Left ventricle myocardium inferior (tissue), 1 donor: ENCODE results near the gene BTRC. TPM values are rescaled to one million over a fixed set of nuclear protein-coding genes. Genes with fewer than 3 reads are reported as not detected.

Experiments
- DNase-seq: peaks from one replicate; pipeline ENCODE4 v3.0.0-alpha.2; 2020
- H3K27ac ChIP-seq: fragments of 200-600 bp; replicated peaks from 2 replicates; pipeline ENCODE4 v1.8.0; 2021
- H3K27me3 ChIP-seq: fragments of 200-600 bp; 2 replicates; pipeline ENCODE4 v1.8.0; 2021; ENCODE audit warnings: low read depth
- H3K36me3 ChIP-seq: fragments of 200-600 bp; 2 replicates; pipeline ENCODE4 v1.8.0; 2021
- H3K4me1 ChIP-seq: fragments of 200-600 bp; 2 replicates; pipeline ENCODE4 v1.8.0; 2021
- H3K4me3 ChIP-seq: fragments of 200-600 bp; 2 replicates; pipeline ENCODE4 v1.8.0; 2021; ENCODE audit warnings: mild to moderate bottlenecking, moderate library complexity
- H3K9me3 ChIP-seq: fragments of 200-600 bp; replicated peaks from 2 replicates; pipeline ENCODE4 v1.8.0; 2021
- intact Hi-C: fragments of 100-400 bp; cut with micrococcal nuclease; formaldehyde crosslinking; loops from one replicate; pipeline ENCODE4 v1.11.0; 2022
- total RNA-seq: library from RNA; stranded (reverse); fragmentation: NEBNext Ultra II Directional; extraction: Animal tissue kit (Norgen Biotek cat#: 25700); gene quantifications from one replicate; pipeline ENCODE4 v1.2.1, GENCODE V29; 2021
- TF ChIP-seq, protein P1 (sequence below): fragments of 200-600 bp; IDR thresholded peaks from 2 replicates; pipeline ENCODE4 v1.8.0; 2021; ENCODE audit warnings: antibody characterized with exemption, mild to moderate bottlenecking, borderline replicate concordance
- donor health status: DM: no; HTN: yes; CAD: no; lungs with severe emphysema.

The BTRC gene
- total RNA-seq, 1 donor from 2014 or later, result 34.8 TPM

DNA sequence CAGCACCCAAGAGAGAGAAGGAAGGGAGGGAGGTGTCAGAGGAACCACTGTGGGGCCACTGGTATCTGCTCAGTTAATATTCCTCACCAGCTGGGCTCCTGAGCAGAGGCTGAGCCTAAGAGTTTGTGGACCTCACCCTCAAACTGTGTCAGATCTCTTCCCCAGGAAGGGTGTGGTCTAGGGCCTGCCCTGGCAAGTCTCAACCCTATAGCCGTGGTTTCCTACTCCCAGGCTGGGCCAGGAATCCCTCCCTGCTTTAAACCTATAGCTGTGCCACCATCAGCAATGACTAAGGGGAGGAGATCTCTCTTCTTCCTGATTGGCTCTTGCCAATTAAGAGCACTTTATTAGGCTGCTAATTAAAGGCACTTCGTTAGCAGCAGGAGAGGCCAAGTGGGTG is 204.2 kb downstream of the BTRC start:
- DNase-seq, result no peak
- Histone ChIP-seq H3K27ac (no peak overlapping the region), H3K36me3 (peaks cover 20% of the 10 kb centered on the region), H3K4me3 (no peak overlapping the region), H3K27me3 (peaks cover 12% of the 10 kb centered on the region), H3K9me3 (no peaks in the 10 kb centered on the region), H3K4me1 (no peaks in the 10 kb centered on the region)
- TF ChIP-seq, protein P1, sequence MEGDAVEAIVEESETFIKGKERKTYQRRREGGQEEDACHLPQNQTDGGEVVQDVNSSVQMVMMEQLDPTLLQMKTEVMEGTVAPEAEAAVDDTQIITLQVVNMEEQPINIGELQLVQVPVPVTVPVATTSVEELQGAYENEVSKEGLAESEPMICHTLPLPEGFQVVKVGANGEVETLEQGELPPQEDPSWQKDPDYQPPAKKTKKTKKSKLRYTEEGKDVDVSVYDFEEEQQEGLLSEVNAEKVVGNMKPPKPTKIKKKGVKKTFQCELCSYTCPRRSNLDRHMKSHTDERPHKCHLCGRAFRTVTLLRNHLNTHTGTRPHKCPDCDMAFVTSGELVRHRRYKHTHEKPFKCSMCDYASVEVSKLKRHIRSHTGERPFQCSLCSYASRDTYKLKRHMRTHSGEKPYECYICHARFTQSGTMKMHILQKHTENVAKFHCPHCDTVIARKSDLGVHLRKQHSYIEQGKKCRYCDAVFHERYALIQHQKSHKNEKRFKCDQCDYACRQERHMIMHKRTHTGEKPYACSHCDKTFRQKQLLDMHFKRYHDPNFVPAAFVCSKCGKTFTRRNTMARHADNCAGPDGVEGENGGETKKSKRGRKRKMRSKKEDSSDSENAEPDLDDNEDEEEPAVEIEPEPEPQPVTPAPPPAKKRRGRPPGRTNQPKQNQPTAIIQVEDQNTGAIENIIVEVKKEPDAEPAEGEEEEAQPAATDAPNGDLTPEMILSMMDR, result no peak
- intact Hi-C loops, result no loop called here

DNA sequence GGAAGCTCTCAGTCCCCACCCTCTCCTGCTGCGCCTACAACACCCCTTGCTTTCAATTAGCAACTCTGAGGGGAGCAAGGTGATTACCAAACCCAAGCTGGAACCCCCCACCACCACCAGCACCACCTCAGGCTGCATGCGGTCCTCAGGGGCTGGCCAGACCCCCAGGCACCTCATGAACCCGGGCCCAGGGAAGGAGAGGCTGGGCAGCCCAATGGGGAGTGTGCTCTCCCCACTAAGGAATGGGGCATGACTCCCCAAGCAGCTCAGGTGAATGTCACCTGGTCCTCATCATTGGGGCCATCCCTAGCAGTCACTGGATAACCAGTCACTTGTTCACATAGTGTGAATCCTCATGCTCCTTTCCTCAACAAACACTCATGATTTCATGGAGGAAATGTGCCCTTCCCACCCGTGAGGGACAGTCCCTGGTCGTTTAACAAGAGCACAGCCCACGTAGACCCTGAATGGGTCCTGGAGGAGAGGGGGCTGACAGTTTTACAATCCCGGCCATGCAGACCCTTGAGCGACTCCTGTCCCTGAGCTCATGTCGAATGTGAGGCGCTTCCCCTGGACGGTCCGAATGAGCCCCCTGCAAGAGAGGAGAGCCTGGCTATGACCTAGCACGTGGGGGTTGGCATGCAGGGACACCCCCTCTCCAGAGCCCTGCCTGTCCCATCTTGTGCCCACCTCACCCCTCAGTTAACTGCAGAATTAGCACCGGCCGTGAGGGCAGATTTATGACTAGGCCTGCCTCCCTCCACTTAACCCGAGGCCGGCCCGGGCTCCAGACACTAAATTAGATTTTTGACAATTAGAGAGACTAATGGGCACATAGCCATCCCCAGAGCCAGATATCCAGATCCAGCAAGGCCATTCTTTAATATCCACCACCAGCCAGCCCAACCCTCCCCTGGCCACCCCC is 205.0 kb downstream of the BTRC start:
- Histone ChIP-seq H3K4me3 (no peak overlapping the region), H3K27me3 (peaks cover 19% of the 10 kb centered on the region), H3K4me1 (no peaks in the 10 kb centered on the region), H3K36me3 (peaks cover 12% of the 10 kb centered on the region), H3K9me3 (no peaks in the 10 kb centered on the region), H3K27ac (no peak overlapping the region)
- no peak for DNase-seq
- intact Hi-C loops, result no loop called here
- TF ChIP-seq, protein P1, result no peak

DNA sequence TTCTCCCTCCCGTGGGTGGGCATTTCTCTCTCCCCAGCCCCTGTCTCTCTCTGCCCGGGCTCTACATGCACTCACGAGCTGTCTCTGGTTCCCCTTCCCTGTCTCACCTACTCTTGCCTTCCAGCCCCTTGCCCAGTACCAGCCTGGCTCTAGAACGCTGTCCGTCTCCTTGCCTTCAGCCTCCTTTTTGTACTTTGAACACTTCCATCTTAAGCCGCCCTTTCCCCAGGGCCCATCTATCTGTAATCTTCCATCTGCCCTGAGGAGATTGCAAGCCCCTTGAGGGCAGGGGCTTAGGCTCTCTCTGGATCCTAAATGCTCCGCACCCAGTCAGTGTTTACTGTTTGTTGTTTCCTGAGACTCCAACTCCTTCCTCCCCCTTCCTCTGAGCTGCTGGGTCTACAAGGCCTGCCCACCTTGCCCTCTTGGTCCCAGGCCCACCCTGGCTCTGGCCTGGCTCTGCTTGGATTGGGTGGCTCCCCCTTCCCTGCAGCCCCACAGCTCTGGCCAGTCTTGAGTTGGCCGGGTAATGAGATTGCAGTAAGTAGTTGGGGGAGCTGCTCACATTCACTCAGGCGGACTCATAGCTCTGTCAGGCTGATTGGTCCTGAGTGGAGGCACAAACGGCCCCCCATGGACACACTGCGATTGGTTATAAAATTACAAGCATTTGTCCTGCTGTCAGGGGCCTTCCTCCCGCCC is 205.8 kb downstream of the BTRC start:
- Histone ChIP-seq H3K4me1 (no peaks in the 10 kb centered on the region), H3K4me3 (no peak overlapping the region), H3K27ac (no peak overlapping the region), H3K27me3 (peaks cover 28% of the 10 kb centered on the region), H3K36me3 (peaks cover 5% of the 10 kb centered on the region), H3K9me3 (no peaks in the 10 kb centered on the region)
- intact Hi-C loops, result no loop called here
- TF ChIP-seq, protein P1, result no peak
- no peak for DNase-seq

DNA sequence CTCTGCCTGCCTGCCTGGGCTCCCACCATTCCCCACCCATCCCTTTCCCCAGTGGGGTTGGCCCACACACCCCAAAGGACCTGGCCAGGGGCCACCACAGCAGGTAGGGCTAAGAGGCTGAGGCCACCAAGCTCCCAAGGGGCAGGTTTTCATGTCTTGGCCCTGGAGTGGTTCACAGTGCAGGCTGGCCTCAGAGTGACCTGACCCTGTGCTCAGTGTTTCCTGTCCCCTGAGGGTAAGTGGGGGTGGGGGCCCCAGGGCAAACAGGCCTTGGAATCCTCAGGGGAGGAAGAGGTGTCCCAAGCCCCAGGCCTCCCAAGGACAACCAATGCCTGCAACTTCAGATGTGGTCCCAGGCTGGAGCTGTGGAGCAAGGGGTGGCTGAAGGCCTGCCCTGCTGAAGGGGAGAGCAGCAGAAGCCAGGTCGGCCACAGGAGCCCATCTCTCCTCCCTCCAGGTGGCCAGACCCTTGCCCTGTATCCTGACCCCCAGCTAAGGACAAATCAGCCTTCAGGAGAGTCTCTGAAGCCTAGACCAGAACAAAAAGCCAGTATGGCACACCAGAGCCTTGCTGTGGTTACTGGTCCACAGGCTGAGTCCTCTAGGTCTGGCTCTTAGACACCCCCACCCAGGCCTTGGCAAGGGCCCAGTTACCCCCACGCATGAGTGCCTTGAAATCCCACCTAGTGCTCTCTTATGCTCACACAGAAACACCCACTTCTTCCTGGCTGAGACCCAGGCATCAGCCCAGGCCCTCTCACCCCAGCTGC is 206.5 kb downstream of the BTRC start:
- intact Hi-C loops, result no loop called here
- Histone ChIP-seq H3K4me3 (no peak overlapping the region), H3K9me3 (no peaks in the 10 kb centered on the region), H3K27me3 (peaks cover 35% of the 10 kb centered on the region), H3K4me1 (no peaks in the 10 kb centered on the region), H3K27ac (no peak overlapping the region), H3K36me3 (peaks cover 4% of the 10 kb centered on the region)
- DNase-seq, result no peak
- TF ChIP-seq, protein P1, result no peak

DNA sequence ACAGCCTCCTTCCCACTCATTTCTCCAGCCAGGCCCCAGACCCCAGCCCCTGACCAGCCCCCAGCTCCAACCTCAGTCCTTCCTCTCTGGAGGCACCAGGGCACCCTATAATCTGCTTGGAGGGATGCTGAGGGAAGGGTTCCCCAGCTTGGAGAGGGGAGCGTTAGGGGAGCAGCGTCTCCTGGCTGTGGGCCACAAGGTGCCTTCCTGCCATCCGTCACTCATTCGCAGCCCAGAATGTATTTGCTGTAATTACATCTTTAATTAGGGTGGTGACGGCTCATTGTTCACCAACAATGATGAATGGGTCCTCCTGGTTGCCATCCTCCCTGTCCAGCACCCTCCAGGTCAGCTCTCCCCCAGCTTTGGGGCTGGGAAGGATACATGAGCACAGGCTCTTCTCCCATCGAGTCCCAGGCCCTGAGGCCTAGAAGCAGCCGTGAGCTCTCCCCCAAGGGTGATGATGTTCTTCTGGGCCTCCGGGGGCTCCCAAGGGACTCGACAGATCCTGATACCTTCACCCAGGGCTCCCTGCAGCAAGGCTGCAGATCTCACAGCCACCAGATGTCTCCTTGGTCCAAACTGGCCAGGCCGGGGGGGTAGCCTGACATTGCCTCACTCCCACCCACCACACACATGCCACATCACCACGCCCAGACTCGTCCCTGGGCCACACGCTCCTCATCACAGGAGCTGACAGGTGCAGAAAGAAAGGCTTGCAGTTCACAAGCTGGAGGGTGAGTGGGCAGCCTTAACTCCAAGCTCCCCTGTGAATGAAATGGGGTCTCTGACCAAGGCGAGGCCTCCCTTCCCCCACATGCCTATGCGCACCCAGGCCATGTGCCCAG is 207.3 kb downstream of the BTRC start:
- Histone ChIP-seq H3K4me3 (no peak overlapping the region), H3K9me3 (no peaks in the 10 kb centered on the region), H3K27me3 (peaks cover 43% of the 10 kb centered on the region), H3K4me1 (peaks cover 4% of the 10 kb centered on the region), H3K27ac (no peak overlapping the region), H3K36me3 (no peaks in the 10 kb centered on the region)
- intact Hi-C loops, result no loop called here
- no peak for DNase-seq
- TF ChIP-seq, protein P1, result no peak
